Chondrocyte (in vitro differentiated cells): Measurements from ENCODE around the gene PLCH1. TPM values are rescaled to one million over a fixed set of nuclear protein-coding genes. Genes with fewer than 3 reads are reported as not detected.

Experiments used
- DNase-seq: peaks from one replicate; pipeline ENCODE4 v3.0.0; 2021; ENCODE audit warnings: mixed read lengths, low spot score
- H3K27ac Mint-ChIP-seq: one replicate; pipeline ENCODE4 v1.8.0; 2021; ENCODE audit warnings: mild to moderate bottlenecking, moderate library complexity, mixed read lengths; ENCODE audit not compliant: unreplicated experiment
- H3K27me3 Mint-ChIP-seq: 2 replicates; pipeline ENCODE4 v1.8.0; 2021; ENCODE audit warnings: low read depth, mixed read lengths
- H3K36me3 Mint-ChIP-seq: 2 replicates; pipeline ENCODE4 v1.8.0; 2021; ENCODE audit warnings: low read depth, mixed read lengths
- H3K4me1 Mint-ChIP-seq: 2 replicates; pipeline ENCODE4 v1.8.0; 2021; ENCODE audit warnings: low read depth, mild to moderate bottlenecking, mixed read lengths
- H3K4me3 Mint-ChIP-seq: one replicate; pipeline ENCODE4 v1.8.0; 2021; ENCODE audit warnings: mild to moderate bottlenecking, moderate library complexity, mixed read lengths; ENCODE audit not compliant: unreplicated experiment
- H3K9me3 Mint-ChIP-seq: 2 replicates; pipeline ENCODE4 v1.8.0; 2021; ENCODE audit warnings: low read depth, mixed read lengths
- total RNA-seq: library from RNA; stranded (reverse); gene quantifications from 3 replicates; pipeline ENCODE4 v1.2.1, GENCODE V29; 2021
- TF ChIP-seq, protein P1 (sequence below): fragments of 200-600 bp; sonication (generic); IDR thresholded peaks from 2 replicates; pipeline ENCODE4 v1.5.0; 2021; ENCODE audit warnings: antibody characterized with exemption, mild to moderate bottlenecking, moderate library complexity

The PLCH1 gene
- total RNA-seq, 1 donor from 2014 or later = 0.17 TPM

DNA sequence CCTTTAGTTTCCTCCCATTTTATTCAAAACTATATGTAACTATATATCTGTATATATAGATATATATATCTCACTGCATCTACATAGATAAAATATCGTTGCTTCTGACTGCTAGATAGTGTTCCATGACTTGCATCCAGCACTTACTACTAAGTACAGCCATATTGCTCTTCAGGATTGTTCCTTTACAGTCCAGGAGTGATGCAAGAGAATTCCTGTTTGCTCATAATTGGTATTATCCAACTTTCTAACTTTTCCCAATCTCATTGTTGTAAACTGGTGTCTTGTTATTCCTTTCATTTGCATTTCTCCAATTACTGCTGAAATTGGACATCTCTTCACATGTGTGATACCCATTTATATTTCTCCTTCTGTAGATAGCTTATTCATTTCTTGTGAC is 351.6 kb downstream of the PLCH1 start:
- Mint-ChIP-seq H3K36me3 (no peaks in the 10 kb centered on the region), H3K27me3 (peaks cover 14% of the 10 kb centered on the region), H3K27ac (no peak overlapping the region), H3K9me3 (peaks cover 5% of the 10 kb centered on the region), H3K4me3 (no peak overlapping the region), H3K4me1 (peaks cover 9% of the 10 kb centered on the region)
- DNase-seq = no peak
- TF ChIP-seq, protein P1, sequence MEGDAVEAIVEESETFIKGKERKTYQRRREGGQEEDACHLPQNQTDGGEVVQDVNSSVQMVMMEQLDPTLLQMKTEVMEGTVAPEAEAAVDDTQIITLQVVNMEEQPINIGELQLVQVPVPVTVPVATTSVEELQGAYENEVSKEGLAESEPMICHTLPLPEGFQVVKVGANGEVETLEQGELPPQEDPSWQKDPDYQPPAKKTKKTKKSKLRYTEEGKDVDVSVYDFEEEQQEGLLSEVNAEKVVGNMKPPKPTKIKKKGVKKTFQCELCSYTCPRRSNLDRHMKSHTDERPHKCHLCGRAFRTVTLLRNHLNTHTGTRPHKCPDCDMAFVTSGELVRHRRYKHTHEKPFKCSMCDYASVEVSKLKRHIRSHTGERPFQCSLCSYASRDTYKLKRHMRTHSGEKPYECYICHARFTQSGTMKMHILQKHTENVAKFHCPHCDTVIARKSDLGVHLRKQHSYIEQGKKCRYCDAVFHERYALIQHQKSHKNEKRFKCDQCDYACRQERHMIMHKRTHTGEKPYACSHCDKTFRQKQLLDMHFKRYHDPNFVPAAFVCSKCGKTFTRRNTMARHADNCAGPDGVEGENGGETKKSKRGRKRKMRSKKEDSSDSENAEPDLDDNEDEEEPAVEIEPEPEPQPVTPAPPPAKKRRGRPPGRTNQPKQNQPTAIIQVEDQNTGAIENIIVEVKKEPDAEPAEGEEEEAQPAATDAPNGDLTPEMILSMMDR = no peak

DNA sequence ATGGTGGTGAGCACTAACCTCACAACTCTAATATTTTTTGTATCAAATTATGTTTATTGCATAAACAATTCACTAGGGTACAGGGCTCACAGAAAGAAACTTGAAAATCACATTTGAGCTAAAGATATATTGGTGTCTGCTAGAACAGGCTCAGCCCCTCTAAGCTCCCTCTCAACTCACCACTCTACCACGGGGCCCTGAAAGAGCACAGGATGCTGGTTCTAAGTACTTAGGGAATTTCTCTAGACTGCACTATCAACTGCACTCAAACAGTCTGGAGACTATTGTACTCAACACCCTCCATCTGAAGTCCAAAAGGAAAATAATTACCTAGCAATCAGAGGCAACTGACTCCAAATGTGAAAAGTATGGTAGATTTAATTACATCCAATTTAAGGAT is 352.7 kb downstream of the PLCH1 start:
- DNase-seq = no peak
- TF ChIP-seq, protein P1 = no peak
- no peaks in the 10 kb centered on the region for H3K36me3 Mint-ChIP-seq
- H3K9me3 Mint-ChIP-seq = peaks cover 5% of the 10 kb centered on the region
- no peak overlapping the region for H3K4me3 Mint-ChIP-seq
- peaks cover 9% of the 10 kb centered on the region for H3K4me1 Mint-ChIP-seq
- no peak overlapping the region for H3K27ac Mint-ChIP-seq
- H3K27me3 Mint-ChIP-seq = peaks cover 21% of the 10 kb centered on the region

DNA sequence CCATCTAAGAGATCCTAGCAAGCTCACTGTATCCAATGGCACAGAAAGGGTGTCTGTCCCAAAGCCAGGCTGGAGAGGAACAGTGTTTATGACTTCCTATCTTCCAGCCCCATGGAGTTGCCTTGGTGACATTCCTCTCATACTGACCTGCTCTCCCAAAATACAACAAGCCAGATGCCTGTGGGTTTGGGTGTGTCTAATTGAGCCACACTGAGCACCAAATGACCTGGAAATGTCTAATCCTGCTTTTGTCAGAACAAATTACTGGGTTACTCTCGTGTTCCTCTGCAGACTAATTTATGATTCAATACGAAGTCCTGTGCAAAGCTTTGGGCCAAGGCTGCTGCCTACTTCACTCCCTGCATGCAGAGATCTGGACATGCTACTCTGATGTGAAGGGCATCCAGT is 353.3 kb downstream of the PLCH1 start:
- no peak overlapping the region for H3K4me3 Mint-ChIP-seq
- no peaks in the 10 kb centered on the region for H3K36me3 Mint-ChIP-seq
- peaks cover 25% of the 10 kb centered on the region for H3K27me3 Mint-ChIP-seq
- TF ChIP-seq, protein P1 = no peak
- H3K4me1 Mint-ChIP-seq = peaks cover 9% of the 10 kb centered on the region
- no peak for DNase-seq
- no peak overlapping the region for H3K27ac Mint-ChIP-seq
- H3K9me3 Mint-ChIP-seq = peaks cover 5% of the 10 kb centered on the region

DNA sequence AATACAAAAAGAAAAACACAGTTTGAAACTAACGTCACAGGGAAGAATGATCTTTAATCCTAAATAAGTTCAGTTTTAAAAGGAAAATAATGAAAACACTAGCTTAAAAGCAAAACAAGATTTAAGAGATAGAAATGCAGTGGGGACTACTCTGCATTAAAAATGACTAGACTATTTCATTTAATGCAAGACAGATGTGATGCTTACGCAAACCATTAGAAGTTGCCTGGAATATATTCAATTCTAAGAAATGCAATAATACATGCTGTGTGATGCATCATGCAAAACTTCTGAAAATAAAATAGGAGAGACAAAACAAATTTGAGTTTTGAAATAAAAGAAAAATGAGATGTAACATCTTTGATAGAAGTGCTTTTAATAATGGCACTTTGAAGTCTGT is 353.8 kb downstream of the PLCH1 start:
- H3K4me3 Mint-ChIP-seq = no peak overlapping the region
- H3K27ac Mint-ChIP-seq = no peak overlapping the region
- no peaks in the 10 kb centered on the region for H3K36me3 Mint-ChIP-seq
- peaks cover 5% of the 10 kb centered on the region for H3K9me3 Mint-ChIP-seq
- H3K27me3 Mint-ChIP-seq = peaks cover 29% of the 10 kb centered on the region
- DNase-seq = no peak
- peaks cover 9% of the 10 kb centered on the region for H3K4me1 Mint-ChIP-seq
- TF ChIP-seq, protein P1 = no peak

DNA sequence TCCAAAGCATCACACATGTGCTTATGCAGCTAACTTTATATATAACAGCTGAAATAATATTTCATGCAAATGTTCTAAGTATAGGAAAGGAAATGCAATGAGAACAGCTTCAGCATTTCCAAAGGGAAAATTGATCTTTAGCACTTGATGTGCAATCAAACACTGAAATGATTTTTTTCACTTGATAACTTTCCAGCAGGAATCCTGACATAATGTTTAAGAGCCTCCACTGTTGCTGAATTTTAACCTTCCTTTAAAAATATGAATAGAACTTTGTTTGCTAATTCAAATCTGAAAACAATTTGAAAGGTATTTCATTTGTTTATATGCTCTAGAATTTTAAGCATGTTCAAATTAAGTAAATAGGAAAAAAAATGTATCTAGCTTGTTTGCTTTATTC is 354.5 kb downstream of the PLCH1 start:
- Mint-ChIP-seq H3K4me3 (no peak overlapping the region), H3K36me3 (no peaks in the 10 kb centered on the region), H3K27me3 (peaks cover 33% of the 10 kb centered on the region), H3K4me1 (peaks cover 9% of the 10 kb centered on the region), H3K27ac (no peak overlapping the region), H3K9me3 (peaks cover 5% of the 10 kb centered on the region)
- TF ChIP-seq, protein P1 = no peak
- DNase-seq = no peak
